DMS 273 (cell line): ENCODE results near the gene VCAN.

ENCODE experiments used
- DNase-seq: peaks from one replicate; lab custom pipeline; 2025; ENCODE audit not compliant: unreplicated experiment; lab: John Stamatoyannopoulos, UW

Gene VCAN

DNA sequence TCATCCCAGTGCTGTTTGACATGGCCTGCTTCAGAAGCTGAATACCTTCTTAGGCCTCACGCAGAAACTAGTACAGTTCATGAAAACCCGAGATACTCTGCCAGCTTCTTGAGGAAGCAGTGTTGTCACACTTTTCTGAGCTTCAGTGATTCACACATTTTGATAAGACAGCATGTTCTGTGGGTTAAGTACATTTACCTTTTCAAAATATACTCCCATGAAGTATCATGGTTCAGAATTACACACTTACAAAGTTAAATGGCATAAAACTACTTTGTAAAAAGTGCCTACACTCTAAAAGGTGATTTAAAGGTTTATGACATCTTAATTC is 56.9 kb downstream of the VCAN start:
- DNase-seq = no peak

DNA sequence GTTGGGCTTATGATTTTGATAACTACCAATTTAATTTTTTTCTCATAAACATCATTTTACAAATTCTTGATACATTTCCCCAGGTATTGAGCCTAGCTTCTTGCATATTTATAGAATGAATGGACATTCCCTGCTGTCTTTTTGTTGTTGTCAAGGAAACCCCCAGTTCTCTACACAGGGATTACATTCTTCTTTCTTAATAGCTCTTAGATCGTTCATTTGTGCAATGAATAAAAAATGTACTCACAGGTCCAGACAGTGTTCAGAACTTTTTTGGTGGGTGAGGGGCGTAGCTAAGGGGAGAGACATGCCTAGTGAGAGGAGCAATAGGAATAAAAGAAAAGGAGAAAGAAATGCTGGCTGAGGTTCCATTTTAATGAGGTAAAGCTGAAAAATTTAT is 58.6 kb downstream of the VCAN start:
- DNase-seq = no peak

DNA sequence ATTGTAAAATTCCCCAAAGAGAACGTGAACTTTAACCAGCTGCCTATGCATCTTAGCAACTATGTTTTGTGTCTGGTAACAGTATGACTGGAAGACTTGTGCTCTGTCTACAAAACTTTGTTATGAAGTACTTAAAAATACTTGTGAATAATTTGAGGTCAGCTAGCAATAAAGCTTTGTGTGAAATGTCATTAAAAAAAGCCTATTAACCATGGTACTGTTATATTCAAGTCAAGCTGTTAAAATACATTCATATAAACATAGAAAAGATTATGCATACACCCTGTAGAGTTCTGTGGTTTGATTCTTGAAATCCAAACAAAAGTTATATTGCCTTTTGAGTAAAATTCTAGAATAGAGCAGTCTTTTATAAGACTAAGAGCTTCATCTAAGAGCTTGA is 60.1 kb downstream of the VCAN start:
- DNase-seq = no peak

DNA sequence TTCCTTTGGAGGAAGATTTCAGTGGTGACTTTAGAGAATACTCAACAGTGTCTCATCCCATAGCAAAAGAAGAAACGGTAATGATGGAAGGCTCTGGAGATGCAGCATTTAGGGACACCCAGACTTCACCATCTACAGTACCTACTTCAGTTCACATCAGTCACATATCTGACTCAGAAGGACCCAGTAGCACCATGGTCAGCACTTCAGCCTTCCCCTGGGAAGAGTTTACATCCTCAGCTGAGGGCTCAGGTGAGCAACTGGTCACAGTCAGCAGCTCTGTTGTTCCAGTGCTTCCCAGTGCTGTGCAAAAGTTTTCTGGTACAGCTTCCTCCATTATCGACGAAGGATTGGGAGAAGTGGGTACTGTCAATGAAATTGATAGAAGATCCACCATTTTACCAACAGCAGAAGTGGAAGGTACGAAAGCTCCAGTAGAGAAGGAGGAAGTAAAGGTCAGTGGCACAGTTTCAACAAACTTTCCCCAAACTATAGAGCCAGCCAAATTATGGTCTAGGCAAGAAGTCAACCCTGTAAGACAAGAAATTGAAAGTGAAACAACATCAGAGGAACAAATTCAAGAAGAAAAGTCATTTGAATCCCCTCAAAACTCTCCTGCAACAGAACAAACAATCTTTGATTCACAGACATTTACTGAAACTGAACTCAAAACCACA is 67.4 kb downstream of the VCAN start:
- DNase-seq = no peak

DNA sequence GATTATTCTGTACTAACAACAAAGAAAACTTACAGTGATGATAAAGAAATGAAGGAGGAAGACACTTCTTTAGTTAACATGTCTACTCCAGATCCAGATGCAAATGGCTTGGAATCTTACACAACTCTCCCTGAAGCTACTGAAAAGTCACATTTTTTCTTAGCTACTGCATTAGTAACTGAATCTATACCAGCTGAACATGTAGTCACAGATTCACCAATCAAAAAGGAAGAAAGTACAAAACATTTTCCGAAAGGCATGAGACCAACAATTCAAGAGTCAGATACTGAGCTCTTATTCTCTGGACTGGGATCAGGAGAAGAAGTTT is 67.9 kb downstream of the VCAN start:
- no peak for DNase-seq

DNA sequence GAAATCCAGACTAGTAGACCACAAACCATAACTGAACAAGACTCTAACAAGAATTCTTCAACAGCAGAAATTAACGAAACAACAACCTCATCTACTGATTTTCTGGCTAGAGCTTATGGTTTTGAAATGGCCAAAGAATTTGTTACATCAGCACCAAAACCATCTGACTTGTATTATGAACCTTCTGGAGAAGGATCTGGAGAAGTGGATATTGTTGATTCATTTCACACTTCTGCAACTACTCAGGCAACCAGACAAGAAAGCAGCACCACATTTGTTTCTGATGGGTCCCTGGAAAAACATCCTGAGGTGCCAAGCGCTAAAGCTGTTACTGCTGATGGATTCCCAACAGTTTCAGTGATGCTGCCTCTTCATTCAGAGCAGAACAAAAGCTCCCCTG is 68.6 kb downstream of the VCAN start:
- no peak for DNase-seq

DNA sequence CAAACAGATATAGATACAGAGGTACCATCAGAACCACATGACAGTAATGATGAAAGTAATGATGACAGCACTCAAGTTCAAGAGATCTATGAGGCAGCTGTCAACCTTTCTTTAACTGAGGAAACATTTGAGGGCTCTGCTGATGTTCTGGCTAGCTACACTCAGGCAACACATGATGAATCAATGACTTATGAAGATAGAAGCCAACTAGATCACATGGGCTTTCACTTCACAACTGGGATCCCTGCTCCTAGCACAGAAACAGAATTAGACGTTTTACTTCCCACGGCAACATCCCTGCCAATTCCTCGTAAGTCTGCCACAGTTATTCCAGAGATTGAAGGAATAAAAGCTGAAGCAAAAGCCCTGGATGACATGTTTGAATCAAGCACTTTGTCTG is 69.2 kb downstream of the VCAN start:
- no peak for DNase-seq

DNA sequence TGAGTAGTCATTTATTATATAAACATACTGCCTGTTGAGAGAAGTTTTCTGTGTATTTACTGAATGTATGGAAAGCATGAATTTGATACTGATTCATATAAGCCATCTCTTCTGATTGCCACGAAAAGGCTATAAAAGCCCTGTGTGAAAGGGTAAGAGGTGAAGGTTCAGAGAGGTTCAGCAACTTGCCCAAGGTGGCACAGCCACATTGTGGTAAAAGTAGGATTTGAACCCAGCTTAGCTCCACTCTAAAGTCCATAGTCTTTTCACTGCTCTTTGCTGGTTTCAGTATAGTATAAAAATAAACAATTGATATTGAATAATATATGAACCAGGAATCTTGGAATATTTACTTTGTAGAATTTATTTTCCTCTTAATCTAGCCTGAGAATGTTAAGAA is 71.3 kb downstream of the VCAN start:
- no peak for DNase-seq

DNA sequence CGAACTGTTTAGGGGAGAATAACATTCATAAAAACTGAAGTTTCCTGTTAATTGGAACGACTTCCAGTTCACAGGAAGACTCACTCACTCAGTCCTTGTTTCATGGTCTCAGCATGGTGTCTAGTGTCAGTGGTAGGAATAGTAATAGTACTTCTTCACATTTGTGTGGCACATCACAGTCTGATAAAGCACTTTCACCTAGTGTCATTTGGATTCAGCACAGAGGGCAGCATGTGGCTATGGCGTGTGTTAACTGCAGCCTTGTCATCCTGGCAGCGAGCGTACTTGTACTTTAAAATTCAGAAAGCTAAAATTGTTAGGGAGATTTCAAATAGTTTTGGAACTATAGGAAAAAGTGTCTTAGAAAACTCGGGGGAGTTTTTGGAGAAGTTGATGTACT is 72.4 kb downstream of the VCAN start:
- no peak for DNase-seq

DNA sequence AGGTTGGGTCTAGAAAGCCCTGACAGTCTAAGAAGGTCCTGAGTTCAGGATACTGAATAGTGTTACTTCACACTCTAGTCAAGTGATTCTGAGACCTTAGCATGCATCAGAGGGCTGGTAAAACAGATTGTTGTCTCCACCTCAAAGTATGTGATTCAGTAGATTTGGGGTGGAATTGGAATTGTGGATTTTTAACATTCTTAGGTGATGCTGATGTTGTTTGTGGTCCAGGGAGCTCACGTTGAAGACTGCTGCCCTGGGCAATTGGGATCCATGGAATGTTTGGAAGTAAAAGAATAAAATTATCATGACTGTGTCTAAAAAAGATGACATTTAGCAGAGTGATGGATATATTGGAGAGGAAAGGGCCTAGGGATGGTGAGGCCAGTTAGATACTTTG is 75.6 kb downstream of the VCAN start:
- no peak for DNase-seq

DNA sequence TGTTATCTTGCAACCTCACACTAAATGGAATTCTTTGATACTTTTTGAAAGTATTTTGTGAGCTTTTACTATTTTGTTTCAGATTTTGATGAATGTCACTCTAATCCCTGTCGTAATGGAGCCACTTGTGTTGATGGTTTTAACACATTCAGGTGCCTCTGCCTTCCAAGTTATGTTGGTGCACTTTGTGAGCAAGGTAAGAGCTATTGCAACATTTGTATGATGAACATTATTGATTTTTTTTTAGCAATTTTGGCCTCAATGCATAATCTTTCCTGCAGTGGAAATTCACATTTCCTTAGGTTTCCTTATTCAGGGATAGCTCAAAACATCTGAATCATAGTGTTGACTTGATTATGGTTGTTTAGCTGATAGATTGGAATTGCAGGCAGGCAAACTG is 76.3 kb downstream of the VCAN start:
- no peak for DNase-seq

DNA sequence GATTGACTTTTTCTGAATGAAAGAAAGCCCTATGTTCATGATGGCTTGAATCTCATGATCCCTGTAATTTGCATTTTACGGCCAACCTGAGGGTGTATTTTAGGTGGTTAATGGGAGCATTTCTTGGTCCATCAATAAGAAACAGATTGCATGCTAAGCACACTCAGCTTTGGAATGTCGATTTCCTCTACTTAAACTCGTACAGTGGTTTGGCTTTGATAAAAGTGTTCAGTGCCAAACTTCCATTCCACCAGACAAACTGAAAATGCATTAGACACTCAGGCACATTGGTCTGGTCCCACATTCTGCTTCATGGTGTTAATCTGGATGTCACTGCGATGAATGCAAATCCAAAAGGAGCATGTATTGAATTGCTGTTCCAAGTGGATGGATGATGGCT is 77.0 kb downstream of the VCAN start:
- DNase-seq = no peak

DNA sequence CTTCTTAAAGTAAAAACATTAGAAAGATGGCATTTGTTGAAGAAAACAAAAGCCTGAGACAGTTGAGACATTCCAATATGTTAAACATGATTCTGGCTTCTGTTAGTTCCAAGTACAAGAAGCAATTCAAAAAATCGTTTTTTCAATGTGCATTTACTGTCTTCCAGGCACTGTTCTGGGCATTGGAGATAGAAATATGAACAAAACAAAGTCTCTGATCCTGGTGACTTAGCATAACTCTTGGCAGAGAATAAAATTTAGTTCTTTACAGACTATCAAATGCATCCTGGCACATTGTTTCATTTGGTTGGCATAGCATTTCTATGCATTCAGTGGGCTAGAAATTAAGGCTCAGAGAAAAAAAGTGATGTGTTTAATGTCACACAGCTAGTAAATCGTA is 77.5 kb downstream of the VCAN start:
- DNase-seq = no peak

DNA sequence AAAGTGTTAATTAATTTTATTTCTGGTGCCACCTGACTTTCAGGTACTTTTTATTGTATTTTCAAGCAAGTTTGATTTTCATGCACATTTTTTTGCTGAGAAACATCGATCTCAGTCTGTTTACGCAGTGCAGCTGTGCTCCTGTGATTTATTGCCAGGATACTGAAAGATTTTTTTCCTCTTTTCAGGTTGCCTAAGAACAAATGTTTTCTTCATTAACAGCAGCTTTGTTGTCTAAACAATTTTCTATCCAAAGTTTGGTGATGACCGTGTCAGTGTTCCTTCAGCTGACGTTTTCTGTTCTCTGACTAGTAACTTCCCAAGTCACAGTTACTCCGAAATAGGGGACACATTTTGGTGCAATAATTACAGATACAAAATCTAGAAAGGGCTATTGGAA is 78.1 kb downstream of the VCAN start:
- DNase-seq = no peak

DNA sequence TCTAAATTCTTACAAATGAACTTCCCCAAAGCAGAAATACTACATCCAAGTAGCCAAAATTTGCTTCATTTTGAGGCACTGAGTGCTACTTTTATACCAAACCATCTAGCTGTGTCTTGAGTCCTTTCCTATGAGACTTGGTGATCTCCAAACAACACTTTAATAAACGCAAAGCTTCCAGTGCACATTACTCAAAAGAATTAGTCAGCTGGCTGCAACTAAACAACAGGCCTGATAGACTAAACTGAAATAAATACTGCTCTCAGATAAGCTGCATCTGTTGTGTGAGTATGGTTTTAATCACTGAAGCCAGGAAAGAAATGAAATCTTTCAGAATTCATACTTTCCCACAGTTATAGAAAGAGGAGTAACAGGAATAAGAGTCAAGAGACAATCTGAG is 80.3 kb downstream of the VCAN start:
- no peak for DNase-seq

DNA sequence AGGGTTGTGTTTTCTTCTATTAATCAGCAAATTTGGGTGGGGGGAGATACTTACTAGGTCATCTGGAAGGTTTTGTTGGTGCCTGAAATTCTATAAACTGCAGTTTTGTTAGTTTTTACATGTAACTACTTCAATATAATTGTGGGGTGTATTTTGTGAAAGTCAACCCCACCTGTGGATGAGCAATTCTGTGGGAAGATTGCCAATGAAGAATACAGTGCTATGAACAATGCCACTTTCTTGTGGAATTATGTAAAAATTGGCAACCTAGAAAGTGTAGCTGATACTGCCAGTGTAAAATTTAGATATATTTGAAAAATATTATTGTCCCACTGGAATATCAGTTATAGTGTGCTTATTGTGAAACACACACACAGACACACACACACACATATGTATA is 80.7 kb downstream of the VCAN start:
- DNase-seq = no peak

DNA sequence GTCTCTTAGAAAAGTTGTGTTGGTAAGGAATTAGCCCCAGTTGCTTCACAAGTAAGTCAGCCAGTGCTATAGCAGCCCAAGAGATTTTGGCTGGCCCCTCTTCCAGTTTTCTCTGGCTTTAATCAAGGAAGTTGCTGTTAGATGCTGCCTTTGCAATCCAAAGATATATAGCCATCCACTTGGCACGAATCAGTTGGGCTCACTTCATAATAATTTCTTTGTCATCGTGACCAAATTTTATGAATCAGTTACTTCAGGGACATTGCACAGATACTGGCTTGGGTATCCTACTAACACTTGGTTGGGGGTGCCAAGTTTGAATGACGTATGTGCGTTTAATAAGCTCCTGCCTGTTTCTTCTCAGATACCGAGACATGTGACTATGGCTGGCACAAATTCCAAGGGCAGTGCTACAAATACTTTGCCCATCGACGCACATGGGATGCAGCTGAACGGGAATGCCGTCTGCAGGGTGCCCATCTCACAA is 81.5 kb downstream of the VCAN start:
- DNase-seq = no peak

DNA sequence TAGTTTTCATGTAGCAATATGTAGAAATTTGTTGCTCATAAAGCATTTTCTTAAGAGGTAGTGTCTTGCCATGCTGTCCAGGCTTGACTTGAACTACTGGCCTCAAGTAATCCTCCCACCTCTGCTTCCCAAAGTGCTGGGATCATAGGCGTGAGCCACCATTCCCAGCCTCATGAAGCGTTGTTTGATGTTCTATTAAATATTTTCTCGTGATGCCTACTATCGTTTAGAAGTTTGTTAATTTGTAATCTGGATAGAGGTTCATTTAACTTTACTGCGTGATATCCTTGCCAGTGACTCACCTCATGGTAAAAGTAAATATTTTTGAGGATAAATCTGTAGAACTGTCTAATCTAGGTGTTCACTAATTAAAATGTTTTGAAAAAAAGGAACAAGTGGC is 82.6 kb downstream of the VCAN start:
- no peak for DNase-seq

DNA sequence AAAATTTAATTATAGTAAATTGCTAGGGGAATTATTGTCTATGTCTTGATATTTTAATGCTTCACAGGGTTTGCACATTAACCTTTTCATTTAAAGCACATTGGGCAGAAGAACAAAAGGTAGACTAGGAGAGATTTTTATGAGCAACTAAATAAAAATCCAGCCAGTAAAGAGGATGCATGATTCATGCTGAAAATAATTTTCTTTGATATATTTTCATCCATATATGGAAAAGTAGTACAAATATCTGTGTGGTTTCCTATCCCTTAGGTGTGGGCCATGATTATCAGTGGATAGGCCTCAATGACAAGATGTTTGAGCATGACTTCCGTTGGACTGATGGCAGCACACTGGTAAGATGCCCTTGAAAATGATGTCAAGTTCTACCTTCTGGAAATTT is 83.1 kb downstream of the VCAN start:
- no peak for DNase-seq

DNA sequence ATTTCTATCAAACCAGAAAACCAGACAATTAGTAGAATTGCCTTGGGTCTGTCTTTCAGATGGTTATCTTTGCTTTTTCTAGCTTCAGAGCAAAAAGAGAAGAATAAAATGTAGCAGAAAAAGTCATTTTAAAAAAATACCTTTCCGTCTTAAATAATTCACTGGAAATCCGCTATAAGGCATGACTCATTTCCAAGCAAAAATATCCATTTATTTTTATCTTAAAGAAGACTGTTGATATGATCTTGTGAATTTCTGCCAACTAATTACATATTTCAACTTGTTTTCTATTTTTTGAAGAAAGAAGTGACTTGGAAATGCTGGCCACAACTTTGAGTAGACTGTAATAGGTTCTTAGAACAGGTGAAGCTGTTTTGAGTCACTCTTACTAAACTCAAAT is 83.7 kb downstream of the VCAN start:
- DNase-seq = no peak

DNA sequence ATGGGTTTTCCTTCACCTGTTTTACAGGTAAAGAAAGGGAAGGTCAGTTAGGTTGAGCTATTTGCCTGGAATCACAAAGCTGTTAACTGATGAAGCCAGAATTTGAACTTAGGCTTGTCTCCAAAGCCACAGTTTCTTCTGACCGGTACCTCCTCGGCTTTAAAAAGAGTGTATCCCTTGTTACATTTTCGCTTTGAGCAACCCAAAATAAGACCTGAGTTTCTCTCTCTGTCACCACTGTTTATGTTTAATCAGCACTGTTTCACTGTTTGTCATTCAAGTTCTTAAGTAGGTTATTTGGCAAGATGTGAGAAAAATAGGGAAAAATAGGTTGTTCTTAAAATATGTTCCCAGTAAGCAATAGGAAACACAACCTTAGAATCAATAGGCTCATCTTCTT is 84.6 kb downstream of the VCAN start:
- DNase-seq = no peak

DNA sequence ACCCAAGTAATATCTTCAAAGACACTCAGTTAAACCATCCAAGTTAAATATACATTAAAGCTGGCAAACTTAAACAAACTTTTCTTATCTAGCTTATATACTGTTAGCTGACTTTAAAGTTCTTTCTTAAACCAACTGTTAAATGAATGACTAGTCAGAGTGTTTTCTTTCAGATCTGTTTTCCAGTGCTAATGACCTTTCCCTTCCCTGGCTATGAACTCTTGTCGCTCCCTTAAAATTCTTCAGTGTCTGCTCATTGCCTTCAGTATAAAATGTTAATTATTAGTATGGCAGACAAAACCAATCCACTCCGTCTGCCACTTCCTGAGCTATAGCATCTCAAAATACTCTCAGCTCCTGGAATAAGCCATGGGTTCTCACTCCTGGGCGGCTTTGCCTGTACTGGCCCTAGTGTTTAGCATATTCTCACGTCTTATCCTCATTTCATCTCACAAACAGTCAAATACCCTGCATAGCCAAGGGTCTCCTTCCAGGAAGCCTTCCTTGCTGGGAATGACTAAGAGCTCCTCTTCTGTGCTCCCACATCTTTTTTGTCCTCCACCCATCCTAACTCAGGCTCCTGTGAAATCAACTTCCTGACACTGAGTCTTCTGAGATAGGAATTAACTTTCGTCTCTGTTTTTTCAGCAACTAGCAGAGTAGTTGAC is 87.7 kb downstream of the VCAN start:
- DNase-seq = no peak

DNA sequence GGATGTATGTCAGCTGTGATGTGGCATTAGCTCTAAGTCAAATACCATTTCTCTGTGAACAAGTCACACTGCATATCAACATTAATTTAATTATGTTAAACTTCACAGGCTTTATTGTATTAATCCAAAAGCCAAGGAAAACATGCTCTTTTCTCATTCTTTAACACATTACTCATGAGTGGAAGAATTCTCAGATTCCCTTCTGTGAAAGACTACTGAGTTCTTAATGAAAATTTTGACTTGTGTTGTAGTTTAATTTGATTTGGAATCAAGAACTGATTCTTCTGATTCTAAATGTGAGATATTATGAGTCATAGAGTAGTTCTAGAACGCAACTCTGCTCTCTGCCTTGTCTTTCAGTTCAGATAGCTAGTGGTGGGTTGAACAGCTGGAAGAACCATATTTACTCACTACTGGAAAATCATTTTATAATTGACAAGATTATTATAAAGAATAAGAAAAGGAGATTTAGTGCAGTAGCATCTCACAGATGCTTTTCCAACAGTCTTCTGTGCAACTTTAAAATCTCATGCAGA is 90.6 kb downstream of the VCAN start:
- DNase-seq = no peak
